HepG2 (cell line): ENCODE data around the gene DYSF. TPM values are rescaled to one million over a fixed set of nuclear protein-coding genes. Genes with fewer than 3 reads are reported as not detected.

Source experiments
- ATAC-seq: fragments of 200-7000 bp; cut with Tn5 transposase; 3 replicates; pipeline ENCODE4 v1.9.1; 2020; ENCODE audit warnings: mild to moderate bottlenecking, moderate library complexity
- BruUV-seq: library from RNA; stranded (reverse); fragments of 400-500 nt; replicated peaks from 2 replicates; lab custom pipeline; 2021; lab: Mats Ljungman, UMichigan
- CTCF ChIA-PET: fragments of 300-600 bp; formaldehyde crosslinking; extraction: SDS; loops from one replicate; lab custom pipeline; 2021; ENCODE audit warnings: low total read pairs, inconsistent platforms, low intra/inter-chr PET ratio; lab: Yijun Ruan, JAX
- POLR2A ChIA-PET: fragments of 350-600 bp; sonication (Branson Sonifier 250); formaldehyde crosslinking; loops from one replicate; lab custom pipeline; 2020; ENCODE audit warnings: antibody characterized with exemption, inconsistent platforms; lab: Yijun Ruan, JAX
- DNase-seq: peaks from one replicate; pipeline ENCODE4 v3.0.0-alpha.2; 2015; ENCODE audit warnings: low spot score
- FAIRE-seq: peaks from 3 replicates; lab custom pipeline; 2011; peaks lifted over from hg19 to GRCh38; lab: Jason Lieb, UNC
- H2AFZ ChIP-seq: one replicate; pipeline ENCODE4 v1.6.1; 2011; ENCODE audit warnings: low read length, inconsistent platforms
- H3K27ac ChIP-seq: fragments of 300-600 bp; 3 replicates; pipeline ENCODE4 v1.8.0; 2011; ENCODE audit warnings: mixed run types, mild to moderate bottlenecking, mixed read lengths, low read length, inconsistent platforms; ENCODE audit not compliant: insufficient read depth; ENCODE audit errors: extremely low read length
- H3K27me3 ChIP-seq, 2 experiments: fragments of 200-600 bp in 1 of 2; 2 replicates in 1 of 2; 3 replicates in 1 of 2; pipeline versions ENCODE4 v1.6.0 to v1.8.0; 2011; ENCODE audit warnings: low read length in 2 of 2, mild to moderate bottlenecking in 2 of 2, moderate library complexity in 2 of 2, inconsistent platforms in 1 of 2; ENCODE audit not compliant: insufficient read depth in 2 of 2, control insufficient read depth in 1 of 2
- H3K36me3 ChIP-seq, 2 experiments: fragments of 200-600 bp in 1 of 2; replicated peaks in 1 of 2; 2 replicates in 1 of 2; 3 replicates in 1 of 2; pipeline versions ENCODE4 v1.5.1 to v1.8.0; 2011; ENCODE audit warnings: low read length in 2 of 2, inconsistent platforms in 1 of 2; ENCODE audit not compliant: insufficient read depth in 2 of 2, control insufficient read depth in 1 of 2
- H3K4me1 ChIP-seq: 2 replicates; pipeline ENCODE4 v1.5.1; 2012; ENCODE audit warnings: low read length, inconsistent platforms; ENCODE audit not compliant: insufficient read depth
- H3K4me2 ChIP-seq: 2 replicates; pipeline ENCODE4 v1.6.0; 2011; ENCODE audit warnings: low read depth, low read length, inconsistent platforms
- H3K4me3 ChIP-seq, 3 experiments: fragments of 200-600 bp in 1 of 3; sonication (generic), shearing (Covaris generic) in 1 of 3; replicated peaks in 1 of 3; 2 replicates each; pipeline ENCODE4 v1.5.1; 2011 to 2016; ENCODE audit warnings: low read length in 3 of 3, inconsistent platforms in 2 of 3, low read depth in 2 of 3, mild to moderate bottlenecking in 2 of 3, control low read depth in 1 of 3, mixed read lengths in 1 of 3; ENCODE audit not compliant: insufficient read depth in 1 of 3
- H3K79me2 ChIP-seq: one replicate; pipeline ENCODE4 v1.6.1; 2011; ENCODE audit warnings: low read length, inconsistent platforms; ENCODE audit not compliant: insufficient read depth
- H3K9ac ChIP-seq: 2 replicates; pipeline ENCODE4 v1.6.0; 2011; ENCODE audit warnings: mild to moderate bottlenecking, low read depth, low read length, inconsistent platforms; ENCODE audit not compliant: insufficient read depth
- H3K9me3 ChIP-seq: 2 replicates; pipeline ENCODE4 v1.5.1; 2012; ENCODE audit warnings: mild to moderate bottlenecking, low read length
- H4K20me1 ChIP-seq: 2 replicates; pipeline ENCODE4 v1.6.0; 2011; ENCODE audit warnings: inconsistent platforms, mild to moderate bottlenecking, low read length, moderate library complexity; ENCODE audit not compliant: insufficient read depth
- ERF ChIP-seq: IDR thresholded peaks from 2 replicates; pipeline ENCODE4 v1.6.1; 2018; ENCODE audit warnings: missing biosample characterization, missing genetic modification reagents
- FOXP1 ChIP-seq, 2 experiments: fragments of 450-650 bp in 1 of 2; IDR thresholded peaks; 2 replicates each; pipeline ENCODE4 v1.6.1; 2017 to 2018; ENCODE audit warnings: antibody characterized with exemption in 1 of 2
- KDM2A ChIP-seq: sonication (generic); formaldehyde crosslinking; IDR thresholded peaks from 2 replicates; pipeline ENCODE4 v1.4.0; 2020; ENCODE audit warnings: low read depth, missing genetic modification reagents, borderline replicate concordance
- NRL ChIP-seq: sonication (generic); formaldehyde crosslinking; IDR thresholded peaks from 2 replicates; pipeline ENCODE4 v1.5.0; 2020; ENCODE audit warnings: missing genetic modification reagents, mild to moderate bottlenecking, moderate library complexity, borderline replicate concordance
- RARG ChIP-seq: sonication (generic); formaldehyde crosslinking; IDR thresholded peaks from 2 replicates; pipeline ENCODE4 v1.4.0; 2020; ENCODE audit warnings: low read depth, mild to moderate bottlenecking, missing genetic modification reagents
- REL ChIP-seq: sonication (generic); formaldehyde crosslinking; conservative IDR thresholded peaks from 2 replicates; pipeline ENCODE4 v1.8.0; 2022; ENCODE audit warnings: mild to moderate bottlenecking, missing genetic modification reagents, moderate library complexity
- ZBTB7B ChIP-seq: sonication (generic); formaldehyde crosslinking; IDR thresholded peaks from 2 replicates; pipeline ENCODE4 v1.4.0; 2020; ENCODE audit warnings: missing genetic modification reagents
- ZFY ChIP-seq: sonication (generic); formaldehyde crosslinking; IDR thresholded peaks from 2 replicates; pipeline ENCODE4 v1.4.0; 2020; ENCODE audit warnings: missing genetic modification reagents
- ZNF296 ChIP-seq: sonication (generic); formaldehyde crosslinking; conservative IDR thresholded peaks from 2 replicates; pipeline ENCODE4 v1.5.0; 2020; ENCODE audit warnings: mild to moderate bottlenecking, missing genetic modification reagents
- ZNF431 ChIP-seq: sonication (generic); formaldehyde crosslinking; IDR thresholded peaks from 2 replicates; pipeline ENCODE4 v1.9.0; 2022; ENCODE audit warnings: missing genetic modification reagents, low read depth, mild to moderate bottlenecking, borderline replicate concordance
- ZNF446 ChIP-seq: sonication (generic); formaldehyde crosslinking; IDR thresholded peaks from 2 replicates; pipeline ENCODE4 v1.5.0; 2020; ENCODE audit warnings: mild to moderate bottlenecking, missing genetic modification reagents
- ZNF687 ChIP-seq: sonication (generic); formaldehyde crosslinking; IDR thresholded peaks from 2 replicates; pipeline ENCODE4 v1.5.1; 2020; ENCODE audit warnings: mild to moderate bottlenecking, missing genetic modification reagents, moderate library complexity
- ZSCAN12 ChIP-seq: sonication (generic); formaldehyde crosslinking; IDR thresholded peaks from 2 replicates; pipeline ENCODE4 v1.9.0; 2021; ENCODE audit warnings: mild to moderate bottlenecking, missing genetic modification reagents
- WGBS: methylation state at CpG from one replicate; pipeline ENCODE4 v1.1.6; 2017; ENCODE audit warnings: low lambda C conversion rate; 5-methylcytosine and 5-hydroxymethylcytosine counted together
- in situ Hi-C: cut with HindIII; loops from 2 replicates; pipeline ENCODE4 v1.10.0; 2017; ENCODE audit warnings: low pct_unique_long_range_greater_than_20kb; ENCODE audit not compliant: extremely low pct_ligation_motif_present
- intact Hi-C: fragments of 100-400 bp; cut with micrococcal nuclease; formaldehyde crosslinking; loops from one replicate; pipeline ENCODE4 v1.10.0; 2022; ENCODE audit not compliant: unreplicated experiment
- polyA plus RNA-seq, 8 experiments: library from polyadenylated mRNA; depleted of rRNA in 3 of 8; stranded (reverse) in 7 of 8; unstranded in 1 of 8; fragments of >200 nt; fragmentation: Illumina TruSeq in 4 of 8; extraction: Trizol in 4 of 8; gene quantifications; 2 replicates each; pipeline versions ENCODE4 v1.2.1 to v1.2.3, GENCODE V29; 2011 to 2016; ENCODE audit warnings: low read depth in 4 of 8, missing spikeins in 1 of 8, mixed read lengths in 1 of 8; ENCODE audit not compliant: insufficient read depth in 1 of 8
- total RNA-seq, 5 experiments: library from RNA; depleted of rRNA; stranded (reverse); fragments of >200 nt; fragmentation: Illumina TruSeq; extraction: Trizol; gene quantifications; 2 replicates each; pipeline ENCODE4 v1.2.3, GENCODE V29; 2016; ENCODE audit warnings: low read depth in 1 of 5
- TF ChIP-seq, protein P1 (sequence below): sonication (generic); formaldehyde crosslinking; IDR thresholded peaks from 2 replicates; pipeline ENCODE4 v1.4.0; 2020; ENCODE audit warnings: mild to moderate bottlenecking, missing genetic modification reagents

Gene DYSF
- total and polyA plus RNA-seq, 2 of the 13 experiments (the other 11 are each of a cell fraction or from before 2014, with no cell fraction given): 0.15 to 2.4 TPM

GRCh38 chr2:71564790-71565189 is 111.4 kb downstream of the DYSF start (continued):
- TF ChIP-seq ZNF687 (CRISPR knock-in tag): no peak
- TF ChIP-seq, protein P1, sequence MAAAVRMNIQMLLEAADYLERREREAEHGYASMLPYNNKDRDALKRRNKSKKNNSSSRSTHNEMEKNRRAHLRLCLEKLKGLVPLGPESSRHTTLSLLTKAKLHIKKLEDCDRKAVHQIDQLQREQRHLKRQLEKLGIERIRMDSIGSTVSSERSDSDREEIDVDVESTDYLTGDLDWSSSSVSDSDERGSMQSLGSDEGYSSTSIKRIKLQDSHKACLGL (CRISPR knock-in tag): no peak
- no peak for TF ChIP-seq REL (CRISPR knock-in tag)
- no peak for TF ChIP-seq ZSCAN12 (CRISPR knock-in tag)
- no peak for TF ChIP-seq ZNF446
- no peak for TF ChIP-seq ZBTB7B (CRISPR knock-in tag)

- no TSS peak for BruUV-seq
- TF ChIP-seq ZFY (CRISPR knock-in tag): no peak
- TF ChIP-seq NRL (CRISPR knock-in tag): no peak
- no peak for TF ChIP-seq FOXP1 (IDR thresholded peaks at IDR 0.05)
- no peak for TF ChIP-seq FOXP1 (CRISPR knock-in tag; IDR thresholded peaks at IDR 0.05)
- TF ChIP-seq KDM2A: no peak
- no peak for TF ChIP-seq RARG (CRISPR knock-in tag)
- no peak for TF ChIP-seq ZNF431 (CRISPR knock-in tag)
- TF ChIP-seq ERF (CRISPR knock-in tag): no peak
- no peak for TF ChIP-seq ZNF296
- Histone ChIP-seq H3K27ac (no peak overlapping the region), H4K20me1 (no peaks in the 10 kb centered on the region), H3K79me2 (no peaks in the 10 kb centered on the region), H3K9ac (no peak overlapping the region), H3K4me3 (no peak overlapping the region), H3K27me3 (peaks cover 0 to 10% of the 10 kb centered on the region in 2 experiments; a peak in 2 of 5 replicates), H3K9me3 (0 out of 2 replicates have a peak, but pooled peaks cover 6% of the 10 kb centered on the region), H3K36me3 (0 out of 5 replicates have a peak, but pooled peaks cover 0 to 3% of the 10 kb centered on the region in 2 experiments), H2AFZ (no peak overlapping the region), H3K4me1 (peaks cover 16% of the 10 kb centered on the region), H3K4me2 (no peak overlapping the region)
- no peak for FAIRE-seq
- WGBS: 70% methylated on average over 9 of the region's 9 CpGs
- ChIA-PET POLR2A (no interaction called here), CTCF (no interaction called here)
- in situ Hi-C loops (no loop called here), intact Hi-C loops (no loop called here)
- DNase-seq: no peak
- ATAC-seq: no peak
These were observed 113.0 kb downstream of the DYSF start for GRCh38 chr2:71566372-71566771.
